Stimulated activated CD8-positive, alpha-beta memory T cell treated with anti-CD3 and anti-CD28 coated beads, Interleukin-12 subunit alpha, Interleukin-12 subunit beta, amount 100 ng/mL, for 1 hour (primary cell): ENCODE results near the gene BAIAP3.

ENCODE experiments used
- DNase-seq: peaks from one replicate; pipeline ENCODE4 v3.0.0-alpha.2; 2020; ENCODE audit warnings: low read depth

The BAIAP3 gene

GRCh38 chr16:1366712-1367299 lies 33.4 kb downstream of the BAIAP3 start:
- DNase-seq: no peak

DNA sequence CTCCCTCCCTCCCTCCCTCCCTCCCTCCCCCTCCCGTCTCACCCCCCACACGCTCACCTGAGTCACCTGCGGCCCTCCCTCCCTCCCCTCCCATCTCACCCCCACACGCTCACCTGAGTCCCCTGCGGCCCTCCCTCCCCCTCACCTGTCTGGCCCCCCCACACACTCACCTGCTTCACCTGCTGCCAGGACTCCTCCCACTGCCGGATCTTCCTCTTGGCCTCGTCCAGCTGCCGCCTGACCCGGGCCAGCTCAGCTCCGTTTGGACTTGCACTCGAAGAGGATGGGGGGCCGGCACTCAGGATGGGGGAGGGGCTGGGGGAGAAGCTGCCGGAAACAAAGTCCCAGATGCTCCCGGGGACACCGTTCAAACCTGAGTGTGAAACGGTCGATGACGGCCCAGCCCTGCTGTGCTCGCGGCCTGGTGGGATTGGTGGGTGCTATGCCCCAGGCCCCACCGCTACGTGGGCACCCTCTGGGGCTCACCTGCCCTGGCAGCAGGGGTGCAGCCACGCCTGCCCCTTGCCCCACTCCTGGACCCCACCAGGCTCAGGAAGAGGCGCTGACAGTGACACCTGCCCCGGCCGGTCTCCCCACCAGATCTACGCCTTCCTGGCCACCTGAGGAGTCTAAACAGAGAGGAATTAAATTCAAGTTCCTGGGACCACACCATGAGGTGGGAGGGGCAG lies 34.2 kb downstream of the BAIAP3 start:
- no peak for DNase-seq

DNA sequence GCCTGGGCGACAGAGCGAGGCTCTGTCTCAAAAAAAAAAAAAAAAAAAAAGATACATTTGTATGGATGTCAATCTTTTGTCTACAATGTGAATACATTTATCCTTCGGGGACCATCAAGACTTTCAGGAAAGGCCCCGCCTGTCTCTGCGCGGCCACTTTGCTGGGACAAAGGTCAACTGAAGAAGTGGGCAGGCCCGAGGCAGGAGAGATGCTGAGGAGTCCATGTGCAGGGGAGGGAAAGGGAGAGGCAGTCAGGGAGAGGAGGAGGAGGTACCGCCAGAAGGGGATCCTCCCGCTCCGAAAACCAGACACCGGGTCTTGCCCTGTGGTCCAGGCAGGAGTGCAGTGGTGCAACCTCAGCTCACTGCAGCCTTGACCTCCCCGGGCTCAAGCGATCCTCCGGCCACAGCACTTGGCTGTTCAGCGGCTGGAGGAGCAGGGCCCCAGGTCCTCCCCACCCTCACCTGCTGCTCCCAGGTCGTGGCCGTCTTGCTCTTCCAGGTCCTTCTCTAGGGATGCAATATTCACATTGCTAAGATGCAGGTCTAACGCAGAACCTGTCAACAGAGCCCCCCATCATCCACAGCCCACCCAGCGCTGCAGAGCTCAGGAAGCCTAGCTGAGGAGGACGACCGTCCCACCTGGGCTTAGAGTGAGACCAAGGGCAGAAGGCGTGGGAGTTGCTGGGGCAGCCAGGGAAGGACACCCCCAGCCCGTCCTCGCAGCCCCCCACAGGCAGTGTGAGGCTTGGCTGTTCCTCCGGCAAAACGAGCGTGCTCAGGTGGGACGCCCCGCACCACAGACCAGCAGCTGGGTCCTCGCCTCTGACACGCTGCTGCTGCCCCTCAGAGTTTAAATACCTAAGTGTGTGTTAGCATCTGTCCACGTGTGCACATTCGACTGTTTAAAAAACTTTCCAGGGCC lies 37.9 kb downstream of the BAIAP3 start:
- DNase-seq: no peak

GRCh38 chr16:1372292-1372950 lies 39.0 kb downstream of the BAIAP3 start:
- no peak for DNase-seq

GRCh38 chr16:1374418-1375297 lies 41.2 kb downstream of the BAIAP3 start:
- DNase-seq: no peak

- DNase-seq: no peak
Observed at GRCh38 chr16:1375298-1375640, 41.8 kb downstream of the BAIAP3 start.

GRCh38 chr16:1375741-1376410 lies 42.4 kb downstream of the BAIAP3 start:
- no peak for DNase-seq

DNA sequence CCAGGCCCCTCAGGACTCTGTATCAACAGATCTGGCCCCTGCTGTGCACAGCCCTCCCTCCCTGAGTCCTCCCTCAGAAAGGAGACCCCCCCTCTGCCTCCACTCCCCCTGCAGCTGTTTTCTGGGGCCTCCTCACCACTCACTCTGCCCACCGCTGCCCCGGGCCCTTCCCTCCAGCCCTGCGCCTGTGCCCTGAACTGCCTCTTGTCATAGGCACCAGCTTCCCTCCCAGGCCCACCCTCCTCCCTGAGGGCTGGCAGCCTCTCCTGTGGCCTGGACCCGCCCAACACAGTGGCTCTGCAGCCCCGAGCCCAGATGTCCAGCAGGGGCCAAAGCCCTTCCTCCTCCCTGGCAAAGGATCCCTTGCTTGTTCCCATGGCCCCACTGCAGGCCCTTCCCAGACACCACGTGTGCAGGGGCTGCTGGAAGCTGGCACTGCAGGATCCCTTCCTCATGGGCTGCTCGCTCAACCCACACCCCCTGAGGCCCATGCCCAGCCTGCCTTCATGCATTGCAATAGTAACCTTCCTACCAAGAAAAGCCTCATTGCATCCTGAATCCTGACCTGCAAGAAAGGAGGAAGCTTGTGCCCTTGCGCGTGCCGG lies 44.1 kb downstream of the BAIAP3 start:
- DNase-seq: no peak

DNA sequence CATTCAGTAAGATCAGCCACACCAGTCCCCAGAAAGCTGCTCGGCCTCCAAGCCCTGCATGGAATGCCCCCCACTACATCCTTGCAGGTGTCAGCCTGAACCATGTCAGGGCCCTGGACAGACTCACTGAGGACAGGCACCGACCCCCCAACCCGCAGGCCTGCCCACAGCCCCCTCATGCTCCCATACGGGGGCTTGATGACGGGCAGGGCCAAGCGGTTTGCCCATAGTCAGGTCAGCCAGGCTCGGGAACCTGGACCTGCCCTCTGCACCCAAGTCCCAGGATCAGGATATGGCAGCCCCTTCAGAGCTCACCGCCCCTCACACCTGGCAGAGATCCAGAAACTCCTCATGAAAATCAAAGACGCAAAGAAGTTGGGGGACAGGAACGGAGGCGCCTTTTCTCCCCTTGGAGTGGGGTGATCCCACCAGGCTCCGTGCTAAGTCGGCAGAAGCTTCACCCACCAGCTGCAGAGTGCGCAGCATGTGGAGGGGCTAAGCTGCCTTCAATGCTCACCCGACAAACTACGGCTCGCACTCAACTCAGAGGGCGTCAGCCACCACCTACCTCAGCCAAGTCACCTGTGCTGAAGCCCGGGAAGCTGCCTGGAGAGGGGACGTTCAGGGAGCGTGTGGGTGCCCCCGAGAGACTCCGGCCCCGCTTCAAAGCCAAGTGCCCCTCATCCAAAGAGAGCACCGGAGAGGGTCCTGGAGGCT lies 44.8 kb downstream of the BAIAP3 start:
- DNase-seq: no peak

DNA sequence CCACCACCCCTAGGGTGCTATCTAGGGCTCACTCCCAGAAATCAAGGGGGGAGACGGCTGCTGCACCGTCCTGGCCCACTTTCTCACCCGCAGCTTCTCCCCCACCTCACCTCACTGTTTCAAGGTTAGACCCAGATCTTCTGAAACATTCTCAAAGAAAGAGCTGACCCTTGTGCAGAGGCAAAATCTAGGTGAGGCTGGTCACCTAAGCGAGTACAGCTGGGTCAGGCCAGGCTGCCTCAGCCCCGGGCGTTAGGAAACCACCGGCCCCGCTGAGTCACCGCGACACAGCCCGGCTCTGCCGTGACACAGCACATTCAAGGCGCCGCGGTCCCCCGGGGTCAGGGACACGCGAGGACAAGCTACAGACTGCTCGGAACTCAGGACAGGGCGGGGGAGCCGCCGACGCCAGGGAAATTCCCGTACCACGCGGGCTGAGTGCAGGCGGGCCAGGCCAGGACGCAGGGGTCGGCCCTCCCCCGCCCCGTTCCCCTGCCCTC lies 45.4 kb downstream of the BAIAP3 start:
- DNase-seq: peak; percentile 27

GRCh38 chr16:1379304-1380076 lies 46.0 kb downstream of the BAIAP3 start:
- DNase-seq: peak; percentile 45

GRCh38 chr16:1380195-1380594 lies 46.8 kb downstream of the BAIAP3 start:
- no peak for DNase-seq

DNA sequence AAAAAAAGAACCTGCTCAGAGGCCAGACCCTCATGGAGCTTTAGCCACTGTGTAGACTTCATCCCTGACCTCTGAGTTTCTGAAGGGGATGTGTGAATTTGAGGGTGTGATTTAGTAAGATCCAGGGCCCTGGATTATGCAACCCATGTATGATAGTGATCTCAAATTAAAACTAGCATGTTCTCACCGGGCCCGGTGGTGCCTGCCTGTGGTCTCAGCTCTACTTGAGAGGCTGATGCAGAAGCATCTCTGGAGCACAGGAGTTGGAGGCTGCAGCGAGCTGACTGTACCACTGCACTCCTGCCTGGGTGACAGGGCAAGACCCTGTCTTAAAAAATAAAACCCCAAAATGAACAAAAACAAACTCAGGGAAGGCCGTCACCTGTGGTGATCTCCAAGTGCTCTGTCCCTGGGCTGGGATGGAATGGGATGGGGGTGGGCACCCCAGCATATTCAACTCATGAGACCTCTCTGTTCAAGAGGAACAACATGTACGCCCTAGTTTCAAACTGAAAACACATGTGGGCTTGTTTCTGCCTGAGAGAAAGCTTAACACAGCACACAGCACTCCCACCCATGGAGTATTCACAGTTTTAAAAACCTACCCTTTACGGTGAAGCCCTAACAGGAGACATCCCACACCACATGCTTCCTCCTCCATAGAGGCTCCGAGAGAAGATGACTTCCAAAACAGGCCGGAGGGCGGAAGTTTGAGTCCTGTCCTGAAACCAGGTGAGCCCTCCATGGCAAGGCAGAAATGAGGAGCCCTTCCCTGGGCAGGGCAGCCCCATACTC lies 48.4 kb downstream of the BAIAP3 start:
- no peak for DNase-seq

- no peak for DNase-seq
Observed at GRCh38 chr16:1383556-1383955, 50.1 kb downstream of the BAIAP3 start.

DNA sequence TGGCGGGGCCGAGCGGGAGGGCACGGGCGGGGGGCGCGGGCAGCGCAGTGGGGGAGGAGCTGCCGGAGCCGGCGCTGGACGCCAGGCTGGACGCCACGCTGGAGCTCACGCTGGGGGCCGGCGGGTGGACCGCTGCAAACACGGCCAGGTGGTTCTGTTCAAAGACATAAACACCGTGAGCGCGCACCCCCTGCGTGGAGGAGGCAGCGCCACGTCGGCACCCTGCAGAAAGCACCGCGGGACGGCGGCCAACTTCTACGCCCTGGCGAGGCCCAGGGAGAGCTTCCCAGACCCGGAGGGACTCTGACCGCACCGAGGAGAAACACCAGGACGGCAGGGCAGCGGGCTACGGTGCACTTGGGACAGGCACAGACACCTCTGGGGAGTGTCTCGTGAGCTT lies 51.8 kb downstream of the BAIAP3 start:
- DNase-seq: no peak

GRCh38 chr16:1387331-1387730 lies 53.9 kb downstream of the BAIAP3 start:
- no peak for DNase-seq

DNA sequence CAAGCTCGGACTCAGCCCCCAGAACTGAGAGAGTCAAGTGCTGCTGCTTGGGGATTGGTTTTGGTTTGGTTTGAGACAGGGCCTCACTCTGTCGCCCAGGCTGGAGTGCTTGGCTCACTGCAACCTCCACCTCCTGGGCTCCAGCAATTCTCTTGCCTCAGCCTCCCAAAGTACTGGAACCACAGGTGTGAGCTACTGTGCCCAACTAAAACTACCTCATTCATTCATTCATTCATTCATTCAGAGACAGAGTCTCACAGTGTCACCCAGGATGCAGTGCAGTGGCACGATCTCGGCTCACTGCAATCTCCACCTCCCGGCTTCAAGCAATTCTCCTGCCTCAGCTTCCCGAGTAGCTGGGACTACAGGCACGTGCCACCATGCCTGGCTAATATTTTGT lies 56.3 kb downstream of the BAIAP3 start:
- DNase-seq: no peak

DNA sequence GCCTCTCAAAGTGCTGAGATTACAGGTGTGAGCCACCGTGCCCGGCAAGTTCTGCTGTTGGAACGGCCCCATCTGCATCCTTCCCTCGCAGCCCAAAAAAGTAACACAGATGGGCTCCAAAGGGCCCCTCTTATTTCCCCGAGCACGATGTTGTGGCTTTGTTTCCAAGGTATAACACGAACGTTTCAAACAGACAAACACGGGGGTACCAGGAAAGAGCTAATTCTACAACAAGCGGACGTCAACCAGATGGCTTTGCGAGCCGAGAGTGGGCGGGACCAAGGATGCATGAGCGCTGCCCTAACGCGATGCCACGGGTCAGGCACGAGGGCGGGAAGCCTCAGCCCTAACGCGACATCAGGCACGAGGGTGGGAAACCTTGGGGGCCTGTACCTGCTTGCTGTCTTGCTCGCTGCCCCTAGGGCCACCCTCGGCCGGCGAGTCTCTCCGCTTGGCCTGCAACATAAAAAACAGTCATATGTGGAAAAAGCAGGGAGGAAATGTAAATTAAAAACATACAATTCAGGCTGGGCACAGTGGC lies 56.9 kb downstream of the BAIAP3 start:
- no peak for DNase-seq
